Activated CD4-positive, alpha-beta T cell treated with anti-CD3 and anti-CD28 coated beads, Interleukin-2, amount 50 U/mL, for 48 hours (primary cell): ENCODE results near the gene SEC14L2.

ENCODE experiments used
- DNase-seq, 2 experiments: peaks; one replicate each; pipeline ENCODE4 v3.0.0-alpha.2; 2020

The SEC14L2 gene

GRCh38 chr22:30396871-30397655, at the start of gene SEC14L2:
SEC14L2 (plus strand) TSS chr22:30397018; CDS start chr22:30397117, 99 bp downstream.
- peak; percentile 77 to 82 for DNase-seq

GRCh38 chr22:30347255-30347892, 49.4 kb upstream of the SEC14L2 start:
- no peak for DNase-seq

- peak in 1 of 2 experiments; percentile 34 for DNase-seq
Observed at GRCh38 chr22:30348404-30348803, 48.4 kb upstream of the SEC14L2 start.

- no peak for DNase-seq
Observed at GRCh38 chr22:30348809-30349208, 48.0 kb upstream of the SEC14L2 start.

GRCh38 chr22:30351226-30351625, 45.6 kb upstream of the SEC14L2 start:
- DNase-seq: no peak

GRCh38 chr22:30354644-30355043, 42.2 kb upstream of the SEC14L2 start:
- DNase-seq: no peak

- DNase-seq: peak; percentile 85 to 87
Observed at GRCh38 chr22:30356449-30357235, 40.2 kb upstream of the SEC14L2 start, which contains the start of the genes CCDC157 and SF3A1. CCDC157 (plus strand) TSS chr22:30357007; CDS start chr22:30366001, 8,994 bp downstream. SF3A1 (minus strand) TSS chr22:30356894; CDS start chr22:30356792, 102 bp downstream.

GRCh38 chr22:30357236-30357570, 39.6 kb upstream of the SEC14L2 start:
- DNase-seq: no peak

- DNase-seq: no peak
Observed at GRCh38 chr22:30357650-30358215, 39.1 kb upstream of the SEC14L2 start.

GRCh38 chr22:30358541-30358940, 38.3 kb upstream of the SEC14L2 start:
- DNase-seq: no peak

GRCh38 chr22:30361916-30362650, 34.7 kb upstream of the SEC14L2 start:
- no peak for DNase-seq

GRCh38 chr22:30362651-30363281, 34.1 kb upstream of the SEC14L2 start:
- DNase-seq: no peak

GRCh38 chr22:30365891-30366290, 30.9 kb upstream of the SEC14L2 start:
- no peak for DNase-seq

- DNase-seq: no peak
Observed at GRCh38 chr22:30368420-30368819, 28.4 kb upstream of the SEC14L2 start.

GRCh38 chr22:30370641-30371230, 26.1 kb upstream of the SEC14L2 start:
- DNase-seq: no peak

GRCh38 chr22:30371321-30371720, 25.5 kb upstream of the SEC14L2 start:
- no peak for DNase-seq

- DNase-seq: no peak
Observed at GRCh38 chr22:30371981-30372380, 24.8 kb upstream of the SEC14L2 start.

GRCh38 chr22:30372915-30373314, 23.9 kb upstream of the SEC14L2 start:
- no peak for DNase-seq

GRCh38 chr22:30373331-30374325, 23.2 kb upstream of the SEC14L2 start:
- DNase-seq: no peak

- no peak for DNase-seq
Observed at GRCh38 chr22:30375312-30375849, 21.4 kb upstream of the SEC14L2 start.
